Adrenal gland (tissue), 5 donors: ENCODE results near the gene NFIC.

Experiments used
- POLR2A ChIP-seq, 2 donors: fragments of 450-650 bp; IDR thresholded peaks; one replicate each; pipeline ENCODE4 v1.6.1; 2017; ENCODE audit warnings: antibody characterized with exemption in 2 of 2, mild to moderate bottlenecking in 2 of 2, moderate library complexity in 1 of 2
- TF ChIP-seq, protein P1 (sequence below), 6 experiments: fragments of 450-650 bp in 4 of 6; fragments of 200-600 bp in 2 of 6; sonication (generic) in 1 of 6; IDR thresholded peaks; 1 replicate in 5 of 6; 2 replicates in 1 of 6; pipeline versions ENCODE4 v1.5.1 to v1.8.0; 2016 to 2021; ENCODE audit warnings: antibody characterized with exemption in 6 of 6, mild to moderate bottlenecking in 2 of 6, moderate library complexity in 1 of 6
- donor health status: DM: no; HTN: no; CAD: no.

DNA sequence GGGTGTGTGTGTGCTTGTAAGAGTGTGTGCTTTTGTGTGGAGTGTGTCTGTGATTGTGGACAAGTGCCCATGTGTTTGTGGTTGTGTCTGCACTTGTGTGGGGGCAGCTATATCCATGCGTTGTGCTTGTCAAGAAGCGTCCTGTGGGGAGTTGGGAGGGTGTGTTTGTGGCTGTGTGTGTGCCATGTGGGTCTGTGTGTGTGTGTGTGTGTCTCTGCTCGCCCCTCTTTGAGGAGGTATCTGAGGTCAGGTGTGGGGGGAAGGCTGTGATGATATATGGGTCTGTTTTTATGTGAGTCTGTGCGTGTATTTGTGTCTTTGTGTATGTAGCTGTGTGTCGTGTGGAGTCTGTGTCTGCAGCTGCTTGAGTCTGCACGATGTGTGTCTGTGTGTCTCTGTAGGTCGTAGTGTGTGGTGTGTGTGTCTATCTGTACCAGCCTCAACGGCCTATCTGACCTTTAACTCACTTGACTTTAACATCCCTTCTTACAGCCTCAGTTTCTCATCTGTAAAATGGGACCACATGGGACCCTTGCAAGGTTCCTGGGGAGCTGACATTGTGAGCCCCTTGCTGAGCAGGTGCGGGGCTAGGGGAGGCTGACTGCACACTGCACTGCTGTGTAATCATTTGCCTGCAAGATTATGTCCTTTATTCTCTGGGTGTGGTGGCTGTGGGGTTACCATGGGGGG is 4.0 kb upstream of the NFIC start:
- TF ChIP-seq, protein P1, sequence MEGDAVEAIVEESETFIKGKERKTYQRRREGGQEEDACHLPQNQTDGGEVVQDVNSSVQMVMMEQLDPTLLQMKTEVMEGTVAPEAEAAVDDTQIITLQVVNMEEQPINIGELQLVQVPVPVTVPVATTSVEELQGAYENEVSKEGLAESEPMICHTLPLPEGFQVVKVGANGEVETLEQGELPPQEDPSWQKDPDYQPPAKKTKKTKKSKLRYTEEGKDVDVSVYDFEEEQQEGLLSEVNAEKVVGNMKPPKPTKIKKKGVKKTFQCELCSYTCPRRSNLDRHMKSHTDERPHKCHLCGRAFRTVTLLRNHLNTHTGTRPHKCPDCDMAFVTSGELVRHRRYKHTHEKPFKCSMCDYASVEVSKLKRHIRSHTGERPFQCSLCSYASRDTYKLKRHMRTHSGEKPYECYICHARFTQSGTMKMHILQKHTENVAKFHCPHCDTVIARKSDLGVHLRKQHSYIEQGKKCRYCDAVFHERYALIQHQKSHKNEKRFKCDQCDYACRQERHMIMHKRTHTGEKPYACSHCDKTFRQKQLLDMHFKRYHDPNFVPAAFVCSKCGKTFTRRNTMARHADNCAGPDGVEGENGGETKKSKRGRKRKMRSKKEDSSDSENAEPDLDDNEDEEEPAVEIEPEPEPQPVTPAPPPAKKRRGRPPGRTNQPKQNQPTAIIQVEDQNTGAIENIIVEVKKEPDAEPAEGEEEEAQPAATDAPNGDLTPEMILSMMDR (IDR thresholded peaks at IDR 0.05), result no peak
- TF ChIP-seq POLR2A (IDR thresholded peaks at IDR 0.05), result no peak
